Measurements from ENCODE around the gene TRPM5. TPM values are rescaled to one million over a fixed set of nuclear protein-coding genes. Genes with fewer than 3 reads are reported as not detected.

TRPM5 gene
- total RNA-seq, 1 donor from 2014 or later: not detected

GRCh38 chr11:2459796-2460531 lies 15.7 kb upstream of the TRPM5 start:
- intact Hi-C loops (cut with DNase I): loop anchor here (2.0 kb wide), 2 partner anchors 51 to 157 kb away; partner anchors contain the start of gene TSPAN32
- DNase-seq (ENCODE audit: low spot score): peak; percentile 67

GRCh38 chr11:2459016-2459725 lies 14.9 kb upstream of the TRPM5 start:
- intact Hi-C loops (cut with DNase I): no loop called here
- DNase-seq (ENCODE audit: low spot score): peak; percentile 74

DNA sequence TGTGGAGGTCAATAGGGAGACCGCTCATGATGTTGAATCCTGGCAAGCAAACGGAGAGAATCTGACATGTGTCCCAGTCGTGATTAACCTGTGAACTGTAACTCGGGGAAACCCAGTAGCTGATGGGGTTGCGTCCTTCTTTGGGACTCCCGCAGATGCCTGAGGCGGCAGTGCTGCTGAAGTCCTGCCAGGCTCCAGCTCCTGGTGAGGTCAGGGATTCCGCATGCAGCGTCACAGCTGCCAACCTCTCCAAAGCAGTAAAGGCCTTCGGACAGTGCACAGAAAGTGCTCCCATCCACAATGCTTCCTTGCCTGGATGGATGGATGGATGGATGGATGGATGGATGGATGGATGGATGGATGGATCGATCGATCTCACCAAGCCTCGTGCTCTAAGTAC lies 14.0 kb upstream of the TRPM5 start:
- intact Hi-C loops (cut with DNase I): no loop called here
- peak; percentile 51 for DNase-seq (ENCODE audit: low spot score)

GRCh38 chr11:2453436-2453835 lies 9.1 kb upstream of the TRPM5 start:
- DNase-seq (ENCODE audit: low spot score): peak; percentile 39
- intact Hi-C loops (cut with DNase I): no loop called here

DNA sequence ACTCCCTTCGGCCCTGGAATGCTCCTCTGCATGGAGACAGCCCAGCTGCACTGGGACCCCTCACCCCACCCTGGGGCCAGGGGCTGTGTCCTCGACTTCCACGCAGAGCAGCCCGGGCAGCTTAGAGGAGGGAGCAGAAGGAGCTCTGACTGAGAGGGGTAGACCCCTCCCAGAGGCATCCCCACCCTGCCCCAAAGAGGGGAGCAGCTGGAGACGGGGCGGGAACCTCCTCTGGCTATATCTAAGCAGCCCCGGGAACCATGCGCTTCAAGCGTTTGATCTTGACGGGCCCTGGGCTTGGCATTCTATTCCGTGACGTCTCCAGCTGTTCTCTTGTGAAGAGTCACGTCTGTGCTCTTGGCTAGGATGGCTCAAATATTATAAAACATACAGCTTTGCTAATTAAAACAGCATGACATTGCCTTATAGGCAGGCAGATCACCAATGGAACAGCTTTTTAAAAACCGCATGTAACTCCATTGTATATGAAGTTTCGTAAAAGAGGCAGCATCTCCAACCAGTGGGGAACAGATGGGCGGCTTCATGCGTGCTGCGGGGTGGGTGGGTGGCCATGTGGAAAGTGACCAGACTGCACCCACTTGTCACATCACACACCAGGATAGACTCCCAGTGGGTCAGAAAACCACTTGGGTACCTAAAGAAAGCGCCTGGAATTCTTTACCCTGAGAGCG lies 8.2 kb upstream of the TRPM5 start:
- intact Hi-C loops (cut with DNase I): no loop called here
- peak; percentile 54 for DNase-seq (ENCODE audit: low spot score)

GRCh38 chr11:2451916-2452315 lies 7.6 kb upstream of the TRPM5 start:
- intact Hi-C loops (cut with DNase I): no loop called here
- peak; percentile 54 for DNase-seq (ENCODE audit: low spot score)

GRCh38 chr11:2451336-2451735 lies 7.0 kb upstream of the TRPM5 start:
- peak; percentile 68 for DNase-seq (ENCODE audit: low spot score)
- intact Hi-C loops (cut with DNase I): no loop called here

DNA sequence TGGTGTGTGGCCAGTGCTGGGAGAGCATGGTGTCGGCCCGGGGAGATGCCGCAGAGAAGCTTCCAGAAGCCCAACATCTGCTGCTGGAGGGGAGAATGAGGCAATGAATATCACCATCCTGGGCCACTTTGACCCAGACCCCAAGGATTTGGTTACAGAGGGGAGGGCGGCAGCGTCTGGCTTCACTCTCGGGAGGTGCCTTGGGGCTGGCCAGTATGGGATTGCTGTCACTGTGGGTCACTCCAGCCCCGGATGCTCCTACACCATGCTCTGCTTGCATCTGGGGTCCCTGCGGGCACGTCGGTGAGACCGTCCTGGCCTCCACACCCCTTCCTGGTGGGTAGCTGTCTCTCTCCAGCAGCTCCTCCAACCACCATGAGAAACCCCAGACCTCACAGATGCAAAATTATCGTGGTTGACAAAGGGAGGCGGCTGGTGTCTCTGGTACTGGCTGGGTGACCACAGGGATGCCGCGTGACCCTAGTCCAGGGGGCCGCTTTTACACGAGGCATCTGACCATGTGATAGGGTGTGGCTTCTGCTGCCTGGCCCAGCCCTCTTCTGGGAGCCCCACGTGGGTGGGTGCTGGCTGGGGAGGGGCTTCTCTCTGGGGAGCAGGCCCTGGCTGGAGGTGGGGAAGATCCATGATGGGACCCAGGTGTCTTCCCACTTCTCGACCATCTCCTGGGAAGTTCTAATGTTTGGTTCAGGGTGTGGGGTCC lies 6.2 kb upstream of the TRPM5 start:
- DNase-seq (ENCODE audit: low spot score): no peak
- intact Hi-C loops (cut with DNase I): no loop called here

GRCh38 chr11:2449548-2450320 lies 5.4 kb upstream of the TRPM5 start:
- DNase-seq (ENCODE audit: low spot score): no peak
- intact Hi-C loops (cut with DNase I): loop anchor here (5.0 kb wide), 1 partner anchor 63 kb away; no protein-coding TSS in a partner anchor

- intact Hi-C loops (cut with DNase I): loop anchor here (5.0 kb wide), 1 partner anchor 63 kb away; no protein-coding TSS in a partner anchor
- no peak for DNase-seq (ENCODE audit: low spot score)
Observed at GRCh38 chr11:2448661-2449547, 4.6 kb upstream of the TRPM5 start.

DNA sequence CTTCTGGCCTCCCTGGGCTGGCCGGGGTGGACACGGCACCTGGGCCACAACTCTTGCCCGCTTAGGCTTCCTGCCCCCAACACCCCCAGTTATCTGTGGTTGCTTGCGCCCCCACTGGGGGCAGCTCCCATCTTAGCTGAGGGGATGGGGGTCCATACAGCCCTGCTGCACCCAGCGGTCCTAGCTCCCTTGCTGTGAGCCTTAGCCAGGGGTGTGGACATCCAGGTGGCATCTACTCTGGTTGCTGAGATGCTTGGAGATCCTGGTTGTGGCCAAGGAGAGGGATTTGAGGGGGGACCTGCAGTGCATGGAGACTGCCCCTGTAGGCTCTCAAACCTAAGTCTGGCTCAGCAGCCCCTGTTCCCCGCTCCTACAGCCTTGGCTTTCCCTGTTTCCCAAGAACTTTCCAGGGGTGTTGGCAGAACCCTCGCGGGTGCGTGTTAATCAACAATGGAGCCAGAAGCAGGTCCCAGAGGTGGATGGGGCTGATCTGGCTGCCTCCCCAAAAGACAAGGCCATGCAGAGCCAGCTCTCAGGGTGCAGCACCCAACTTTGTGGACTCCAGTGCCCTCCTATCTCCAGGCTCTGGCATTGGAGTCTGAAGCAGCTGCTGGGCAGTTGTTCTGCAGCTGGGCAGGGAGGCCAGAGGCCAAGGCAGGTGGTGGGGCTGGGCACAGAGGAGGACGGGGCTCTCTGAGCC lies 3.8 kb upstream of the TRPM5 start:
- peak; percentile 74 for DNase-seq (ENCODE audit: low spot score)
- intact Hi-C loops (cut with DNase I): loop anchor here (5.0 kb wide), 1 partner anchor 64 kb away; no protein-coding TSS in a partner anchor

DNA sequence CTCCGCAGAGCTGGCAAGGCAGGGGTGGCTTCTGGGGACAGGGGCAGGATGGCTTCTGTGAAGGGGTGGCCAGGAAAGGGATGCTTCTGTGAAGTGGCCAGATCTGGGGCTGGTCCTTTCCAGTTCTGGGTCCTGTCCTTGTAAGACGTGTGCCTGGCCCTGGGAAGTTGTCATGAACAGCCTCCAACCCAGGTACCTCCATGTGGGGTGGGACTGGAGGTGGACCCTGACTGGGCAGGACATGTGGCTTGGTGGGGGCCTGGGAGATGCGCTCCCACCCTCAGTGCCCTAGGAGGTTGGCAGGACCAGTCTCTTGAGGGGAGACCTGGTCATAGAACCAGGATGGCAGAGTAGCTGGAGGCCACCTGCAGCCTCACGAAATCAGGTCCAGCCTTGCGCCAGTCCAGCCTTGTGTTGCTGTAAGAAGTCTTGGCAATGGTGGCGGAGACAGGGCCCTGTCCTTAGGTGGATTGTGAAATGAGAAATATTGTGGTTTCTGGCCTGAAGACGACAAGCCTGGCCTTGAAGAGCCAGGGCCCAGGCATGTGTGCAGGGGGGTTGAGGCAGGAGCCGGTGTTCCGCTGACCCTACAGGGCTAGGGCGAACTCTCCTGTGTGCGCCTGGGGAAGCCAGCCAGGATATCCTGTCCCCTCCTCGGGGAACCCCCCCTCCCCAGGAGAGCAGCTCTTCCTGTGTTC lies 3.1 kb upstream of the TRPM5 start:
- DNase-seq (ENCODE audit: low spot score): peak; percentile 59
- intact Hi-C loops (cut with DNase I): loop anchor here (5.0 kb wide), 1 partner anchor 65 kb away; no protein-coding TSS in a partner anchor

DNA sequence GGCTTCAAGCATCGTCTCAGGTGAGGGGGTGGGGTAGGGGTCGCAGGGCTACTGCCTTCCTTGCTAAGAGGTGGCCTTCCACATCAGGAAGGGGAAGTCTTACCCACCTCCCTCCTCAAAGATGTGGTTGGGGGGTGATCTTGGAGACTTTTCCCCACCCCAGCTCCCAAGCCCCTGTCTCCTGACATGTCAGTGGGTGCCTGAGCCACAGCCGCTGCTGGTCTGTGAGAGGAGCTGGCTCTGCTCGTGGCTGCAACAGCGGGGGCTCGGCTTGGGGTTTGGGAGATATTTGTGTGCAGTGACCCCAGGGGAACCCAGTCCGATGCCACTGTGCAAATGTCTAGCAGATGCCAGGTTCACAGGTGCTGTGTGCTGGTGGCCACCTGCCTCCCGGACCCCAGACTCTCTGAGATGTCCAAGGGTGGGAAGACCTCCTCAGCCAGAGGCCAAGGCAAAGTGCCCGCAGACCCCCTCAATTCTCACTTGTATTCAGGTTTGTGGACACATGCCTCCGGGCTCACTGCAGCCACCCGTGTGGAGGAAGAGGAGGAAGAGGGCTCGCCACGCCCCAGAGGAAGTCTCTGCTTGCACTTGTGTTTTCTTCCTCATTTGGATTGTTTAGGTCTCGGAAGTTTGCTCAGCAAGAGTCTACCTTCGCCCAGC lies 2.4 kb upstream of the TRPM5 start:
- DNase-seq (ENCODE audit: low spot score): peak; percentile 86
- intact Hi-C loops (cut with DNase I): loop anchor here (5.0 kb wide), 1 partner anchor 66 kb away; no protein-coding TSS in a partner anchor

- peak; percentile 75 for DNase-seq (ENCODE audit: low spot score)
- intact Hi-C loops (cut with DNase I): loop anchor here (5.0 kb wide), 1 partner anchor 66 kb away; no protein-coding TSS in a partner anchor
Observed at GRCh38 chr11:2445746-2446551, 1.6 kb upstream of the TRPM5 start.

All from cardiac septum (tissue), 1 donor.